B cell (primary cell): ENCODE results near the gene CDADC1.

Experiments used
- EZH2 ChIP-seq: IDR thresholded peaks from 2 replicates; pipeline ENCODE4 v1.6.1; 2012; ENCODE audit warnings: borderline replicate concordance, low read depth, mild to moderate bottlenecking, moderate library complexity, low read length; ENCODE audit not compliant: insufficient read depth, poor library complexity, severe bottlenecking
- TF ChIP-seq, protein P1 (sequence below): fragments of 200-600 bp; IDR thresholded peaks from one replicate; pipeline ENCODE4 v1.8.0; 2022; ENCODE audit warnings: antibody characterized with exemption, mild to moderate bottlenecking

DNA sequence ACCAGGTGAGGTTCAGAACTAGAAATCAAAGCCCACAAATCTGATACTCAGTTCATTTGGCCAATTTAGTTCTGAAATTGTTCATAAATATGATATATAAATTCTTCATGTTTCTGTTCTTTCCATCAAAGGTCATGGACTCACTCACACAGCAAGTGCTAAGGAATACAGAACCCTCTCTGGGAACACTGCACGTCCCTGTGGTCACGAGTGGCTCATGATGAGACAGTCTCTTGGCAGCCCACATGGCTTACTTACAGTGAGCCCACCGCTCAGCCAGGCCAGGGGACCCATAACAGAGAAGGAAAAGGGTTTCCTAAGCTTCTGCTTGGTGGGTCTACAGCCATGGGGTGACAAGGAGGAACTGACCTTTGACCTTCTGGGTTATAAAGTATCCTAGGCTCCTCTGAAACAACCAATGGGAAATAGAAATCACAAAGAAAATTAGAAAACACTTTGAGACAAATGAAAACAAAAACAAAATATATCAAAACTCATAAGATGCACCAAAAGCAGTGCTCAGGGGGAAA, 67.4 kb downstream of the CDADC1 start:
- TF ChIP-seq, protein P1, sequence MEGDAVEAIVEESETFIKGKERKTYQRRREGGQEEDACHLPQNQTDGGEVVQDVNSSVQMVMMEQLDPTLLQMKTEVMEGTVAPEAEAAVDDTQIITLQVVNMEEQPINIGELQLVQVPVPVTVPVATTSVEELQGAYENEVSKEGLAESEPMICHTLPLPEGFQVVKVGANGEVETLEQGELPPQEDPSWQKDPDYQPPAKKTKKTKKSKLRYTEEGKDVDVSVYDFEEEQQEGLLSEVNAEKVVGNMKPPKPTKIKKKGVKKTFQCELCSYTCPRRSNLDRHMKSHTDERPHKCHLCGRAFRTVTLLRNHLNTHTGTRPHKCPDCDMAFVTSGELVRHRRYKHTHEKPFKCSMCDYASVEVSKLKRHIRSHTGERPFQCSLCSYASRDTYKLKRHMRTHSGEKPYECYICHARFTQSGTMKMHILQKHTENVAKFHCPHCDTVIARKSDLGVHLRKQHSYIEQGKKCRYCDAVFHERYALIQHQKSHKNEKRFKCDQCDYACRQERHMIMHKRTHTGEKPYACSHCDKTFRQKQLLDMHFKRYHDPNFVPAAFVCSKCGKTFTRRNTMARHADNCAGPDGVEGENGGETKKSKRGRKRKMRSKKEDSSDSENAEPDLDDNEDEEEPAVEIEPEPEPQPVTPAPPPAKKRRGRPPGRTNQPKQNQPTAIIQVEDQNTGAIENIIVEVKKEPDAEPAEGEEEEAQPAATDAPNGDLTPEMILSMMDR, result no peak
- no peak for TF ChIP-seq EZH2
